ENCODE results near the gene NCOA6. TPM values are rescaled to one million over a fixed set of nuclear protein-coding genes. Genes with fewer than 3 reads are reported as not detected.

Gene NCOA6
- total RNA-seq, 1 donor from 2014 or later: 80.7 TPM

DNA sequence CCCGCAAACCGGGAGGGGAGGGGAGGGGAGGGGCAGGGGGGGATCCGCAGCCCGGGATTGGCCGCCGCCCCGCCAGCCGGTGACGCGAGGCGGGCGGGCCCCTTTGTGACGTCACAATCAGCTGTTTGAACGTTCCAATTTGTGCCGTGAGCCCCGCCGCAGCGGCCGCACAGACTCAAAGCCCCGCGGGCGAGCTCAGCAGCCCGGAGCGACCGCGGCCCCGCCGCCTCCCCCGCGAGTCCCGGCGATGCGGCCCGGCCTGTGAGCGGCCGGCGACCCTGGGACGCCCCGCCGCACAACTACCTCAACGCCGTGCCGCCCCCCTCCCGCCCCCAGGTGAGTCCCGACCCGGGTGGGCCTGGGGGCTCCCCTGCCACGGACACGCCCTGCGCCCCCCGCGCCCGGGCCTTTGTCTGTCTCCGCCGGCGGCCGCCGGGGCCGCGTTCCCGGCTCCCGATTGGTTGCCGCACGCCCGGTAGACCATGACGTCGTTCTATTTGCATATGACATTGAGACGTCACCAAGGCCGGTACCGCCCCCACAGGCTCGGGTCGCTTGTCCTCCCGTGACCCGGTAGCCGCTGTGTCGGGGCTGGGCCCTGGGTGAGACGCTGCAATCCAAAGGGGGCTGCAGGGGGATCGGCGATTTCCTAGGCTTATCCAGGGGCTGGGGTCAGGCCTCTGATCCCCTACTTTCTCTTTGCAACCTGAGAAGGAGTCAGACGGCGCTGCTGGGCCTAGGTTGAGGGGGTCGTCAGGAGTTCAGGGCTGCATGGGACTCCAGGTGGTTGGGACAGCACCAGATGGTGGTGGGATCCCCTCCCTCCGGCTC lies 121.1 kb downstream of the NCOA6 start, which contains the start of gene TP53INP2:
TP53INP2 (plus strand) TSS at position 168 of the 831 bp plus-strand sequence. CDS start 4,396 bp downstream, outside the sequence.
- Mint-ChIP-seq H3K27ac (peak within 1 kb of the TSS; percentile 99), H3K36me3 (ENCODE audit: insufficient read depth) (no peaks in the 10 kb centered on the region), H3K9me3 (ENCODE audit: low read depth) (no peaks in the 10 kb centered on the region), H3K27me3 (peaks cover 15% of the 10 kb centered on the region), H3K4me1 (ENCODE audit: low read depth) (peaks cover 32% of the 10 kb centered on the region), H3K4me3 (ENCODE audit: low read depth) (peak within 1 kb of the TSS; percentile 97)
- peak; percentile 96 for DNase-seq (ENCODE audit: low spot score, unreplicated experiment)
- TF ChIP-seq, protein P1, sequence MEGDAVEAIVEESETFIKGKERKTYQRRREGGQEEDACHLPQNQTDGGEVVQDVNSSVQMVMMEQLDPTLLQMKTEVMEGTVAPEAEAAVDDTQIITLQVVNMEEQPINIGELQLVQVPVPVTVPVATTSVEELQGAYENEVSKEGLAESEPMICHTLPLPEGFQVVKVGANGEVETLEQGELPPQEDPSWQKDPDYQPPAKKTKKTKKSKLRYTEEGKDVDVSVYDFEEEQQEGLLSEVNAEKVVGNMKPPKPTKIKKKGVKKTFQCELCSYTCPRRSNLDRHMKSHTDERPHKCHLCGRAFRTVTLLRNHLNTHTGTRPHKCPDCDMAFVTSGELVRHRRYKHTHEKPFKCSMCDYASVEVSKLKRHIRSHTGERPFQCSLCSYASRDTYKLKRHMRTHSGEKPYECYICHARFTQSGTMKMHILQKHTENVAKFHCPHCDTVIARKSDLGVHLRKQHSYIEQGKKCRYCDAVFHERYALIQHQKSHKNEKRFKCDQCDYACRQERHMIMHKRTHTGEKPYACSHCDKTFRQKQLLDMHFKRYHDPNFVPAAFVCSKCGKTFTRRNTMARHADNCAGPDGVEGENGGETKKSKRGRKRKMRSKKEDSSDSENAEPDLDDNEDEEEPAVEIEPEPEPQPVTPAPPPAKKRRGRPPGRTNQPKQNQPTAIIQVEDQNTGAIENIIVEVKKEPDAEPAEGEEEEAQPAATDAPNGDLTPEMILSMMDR (IDR thresholded peaks at IDR 0.05; ENCODE audit: unreplicated experiment): no peak

- DNase-seq (ENCODE audit: low spot score, unreplicated experiment): no peak
- TF ChIP-seq, protein P1 (IDR thresholded peaks at IDR 0.05; ENCODE audit: unreplicated experiment): no peak
- H3K27me3 Mint-ChIP-seq: peaks cover 14% of the 10 kb centered on the region
- H3K27ac Mint-ChIP-seq: peak overlapping the region; percentile 98
- H3K4me1 Mint-ChIP-seq (ENCODE audit: low read depth): peaks cover 31% of the 10 kb centered on the region
- no peaks in the 10 kb centered on the region for H3K9me3 Mint-ChIP-seq (ENCODE audit: low read depth)
- no peaks in the 10 kb centered on the region for H3K36me3 Mint-ChIP-seq (ENCODE audit: insufficient read depth)
- H3K4me3 Mint-ChIP-seq (ENCODE audit: low read depth): peak overlapping the region; percentile 97
Measured at GRCh38 chr20:34703424-34704176, 121.9 kb downstream of the NCOA6 start.

- H3K4me1 Mint-ChIP-seq (ENCODE audit: low read depth): peaks cover 30% of the 10 kb centered on the region
- H3K36me3 Mint-ChIP-seq (ENCODE audit: insufficient read depth): no peaks in the 10 kb centered on the region
- no peak for DNase-seq (ENCODE audit: low spot score, unreplicated experiment)
- H3K27ac Mint-ChIP-seq: peak overlapping the region; percentile 98
- peak overlapping the region; percentile 97 for H3K4me3 Mint-ChIP-seq (ENCODE audit: low read depth)
- H3K9me3 Mint-ChIP-seq (ENCODE audit: low read depth): no peaks in the 10 kb centered on the region
- TF ChIP-seq, protein P1 (IDR thresholded peaks at IDR 0.05; ENCODE audit: unreplicated experiment): no peak
- H3K27me3 Mint-ChIP-seq: peaks cover 8% of the 10 kb centered on the region
Measured at GRCh38 chr20:34703061-34703423, 122.4 kb downstream of the NCOA6 start.

- peaks cover 30% of the 10 kb centered on the region for H3K4me1 Mint-ChIP-seq (ENCODE audit: low read depth)
- no peaks in the 10 kb centered on the region for H3K36me3 Mint-ChIP-seq (ENCODE audit: insufficient read depth)
- H3K9me3 Mint-ChIP-seq (ENCODE audit: low read depth): no peaks in the 10 kb centered on the region
- DNase-seq (ENCODE audit: low spot score, unreplicated experiment): no peak
- TF ChIP-seq, protein P1 (IDR thresholded peaks at IDR 0.05; ENCODE audit: unreplicated experiment): no peak
- no peak overlapping the region for H3K27ac Mint-ChIP-seq
- H3K4me3 Mint-ChIP-seq (ENCODE audit: low read depth): peak overlapping the region; percentile 22
- H3K27me3 Mint-ChIP-seq: peaks cover 4% of the 10 kb centered on the region
Measured at GRCh38 chr20:34701405-34702085, 123.9 kb downstream of the NCOA6 start.

DNA sequence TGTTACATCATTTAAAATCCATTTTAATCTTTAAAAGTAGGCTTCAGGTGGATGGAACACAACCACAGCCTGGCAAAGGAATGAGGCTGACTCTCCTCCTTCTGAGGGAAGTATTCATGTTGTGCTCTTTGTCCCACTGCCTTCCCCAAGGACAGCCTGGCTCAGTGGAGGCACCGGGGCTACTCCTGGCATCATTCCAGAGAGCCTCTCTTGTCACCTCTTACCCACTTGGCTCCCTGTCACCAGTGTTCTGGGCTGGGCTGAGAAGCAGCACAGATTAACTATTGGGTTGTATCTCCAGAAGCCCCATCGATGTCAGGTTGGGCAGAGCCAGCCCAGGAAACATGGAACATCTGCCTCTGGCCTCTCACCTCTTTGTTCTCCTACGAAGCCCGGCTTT lies 132.0 kb downstream of the NCOA6 start:
- no peak for DNase-seq (ENCODE audit: low spot score, unreplicated experiment)
- no peaks in the 10 kb centered on the region for H3K4me1 Mint-ChIP-seq (ENCODE audit: low read depth)
- H3K4me3 Mint-ChIP-seq (ENCODE audit: low read depth): no peak overlapping the region
- no peak overlapping the region for H3K27ac Mint-ChIP-seq
- TF ChIP-seq, protein P1 (IDR thresholded peaks at IDR 0.05; ENCODE audit: unreplicated experiment): no peak
- H3K9me3 Mint-ChIP-seq (ENCODE audit: low read depth): no peaks in the 10 kb centered on the region
- H3K36me3 Mint-ChIP-seq (ENCODE audit: insufficient read depth): no peaks in the 10 kb centered on the region
- no peaks in the 10 kb centered on the region for H3K27me3 Mint-ChIP-seq
